Nucleus accumbens (tissue), 56 donors: ENCODE measurements around the gene ALG10B.
"Not testable (repeated sequence)": the region's sequence is repeated elsewhere in the genome, so short reads cannot be mapped to it uniquely, and the experiment has no call there.

Experiments
- DNase-seq, 56 donors: peaks; one replicate each; lab custom pipeline; 2025; lab: John Stamatoyannopoulos, UW

ALG10B gene, protein sequence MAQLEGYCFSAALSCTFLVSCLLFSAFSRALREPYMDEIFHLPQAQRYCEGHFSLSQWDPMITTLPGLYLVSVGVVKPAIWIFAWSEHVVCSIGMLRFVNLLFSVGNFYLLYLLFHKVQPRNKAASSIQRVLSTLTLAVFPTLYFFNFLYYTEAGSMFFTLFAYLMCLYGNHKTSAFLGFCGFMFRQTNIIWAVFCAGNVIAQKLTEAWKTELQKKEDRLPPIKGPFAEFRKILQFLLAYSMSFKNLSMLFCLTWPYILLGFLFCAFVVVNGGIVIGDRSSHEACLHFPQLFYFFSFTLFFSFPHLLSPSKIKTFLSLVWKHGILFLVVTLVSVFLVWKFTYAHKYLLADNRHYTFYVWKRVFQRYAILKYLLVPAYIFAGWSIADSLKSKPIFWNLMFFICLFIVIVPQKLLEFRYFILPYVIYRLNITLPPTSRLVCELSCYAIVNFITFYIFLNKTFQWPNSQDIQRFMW

DNA sequence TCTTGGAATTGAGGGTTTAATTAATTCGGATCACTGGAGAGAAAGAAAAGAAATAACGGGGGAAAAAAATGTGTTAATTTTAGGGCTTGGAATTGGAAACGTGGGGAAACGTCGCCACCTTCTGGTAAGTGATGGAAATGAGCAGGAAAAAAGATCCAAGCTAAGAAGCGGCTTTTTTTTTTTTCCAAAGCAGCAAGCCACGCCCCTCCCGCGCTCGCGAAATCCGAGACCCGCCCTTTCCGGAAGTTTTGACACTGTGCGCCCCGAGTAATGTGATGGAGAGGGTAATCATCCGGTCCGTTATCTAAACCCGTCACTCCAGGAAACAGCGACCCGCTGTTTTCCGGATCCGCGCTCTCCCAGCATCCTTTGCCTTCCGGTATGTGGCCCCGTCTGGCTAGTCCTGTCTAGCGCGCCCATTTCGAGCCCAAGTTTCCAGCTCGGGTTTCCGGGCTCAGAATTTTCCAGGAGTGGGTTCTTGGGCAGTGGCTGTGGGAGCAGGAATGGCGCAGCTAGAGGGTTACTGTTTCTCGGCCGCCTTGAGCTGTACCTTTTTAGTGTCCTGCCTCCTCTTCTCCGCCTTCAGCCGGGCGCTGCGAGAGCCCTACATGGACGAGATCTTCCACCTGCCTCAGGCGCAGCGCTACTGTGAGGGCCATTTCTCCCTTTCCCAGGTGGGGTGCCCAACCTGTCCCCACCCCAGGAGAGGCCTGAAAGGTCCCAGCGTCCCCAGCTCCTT, at the start of gene ALG10B:
Gene ALG10B (plus strand): TSS at position 384 of the 739 bp plus-strand sequence. CDS start 120 bp downstream, at position 504.
- DNase-seq, result peak; percentile 38 to 97 (median 92)

DNA sequence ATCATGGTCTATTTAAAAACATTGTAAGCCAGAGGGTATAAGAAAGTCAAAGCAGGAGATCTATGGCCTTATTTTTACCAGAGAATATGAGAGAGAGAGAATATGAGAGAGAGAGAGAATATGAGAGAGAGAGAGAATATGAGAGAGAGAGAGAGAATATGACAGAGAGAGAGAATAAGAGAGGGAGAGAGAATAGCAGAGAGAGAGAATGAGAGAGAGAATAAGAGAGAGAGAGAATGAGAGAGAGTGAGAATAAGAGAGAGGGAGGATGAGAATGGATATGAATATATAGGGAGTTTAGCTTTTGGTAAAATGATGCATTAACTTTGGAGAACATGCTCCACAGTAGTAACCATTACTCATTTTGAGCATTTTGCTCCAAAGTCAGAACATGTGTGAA, 48.0 kb upstream of the ALG10B start:
- no peak for DNase-seq

DNA sequence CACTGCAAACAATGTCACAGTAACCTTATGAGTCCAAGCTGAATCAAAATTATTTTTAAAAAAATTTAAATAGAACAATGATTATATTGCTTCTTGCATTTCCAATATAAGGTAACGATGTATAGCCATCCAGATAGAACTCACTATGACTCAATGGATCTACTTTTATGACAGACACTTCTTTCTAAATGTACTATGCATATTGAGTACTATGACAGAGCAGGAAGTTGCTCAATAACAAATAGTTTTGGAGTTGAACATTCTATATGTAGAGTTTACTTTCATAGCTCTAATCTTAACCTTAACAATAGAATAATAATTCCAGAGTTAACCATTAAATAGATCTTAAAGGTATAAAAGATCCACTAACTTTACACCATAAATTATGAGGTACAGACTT, 46.7 kb upstream of the ALG10B start:
- DNase-seq, result no peak

DNA sequence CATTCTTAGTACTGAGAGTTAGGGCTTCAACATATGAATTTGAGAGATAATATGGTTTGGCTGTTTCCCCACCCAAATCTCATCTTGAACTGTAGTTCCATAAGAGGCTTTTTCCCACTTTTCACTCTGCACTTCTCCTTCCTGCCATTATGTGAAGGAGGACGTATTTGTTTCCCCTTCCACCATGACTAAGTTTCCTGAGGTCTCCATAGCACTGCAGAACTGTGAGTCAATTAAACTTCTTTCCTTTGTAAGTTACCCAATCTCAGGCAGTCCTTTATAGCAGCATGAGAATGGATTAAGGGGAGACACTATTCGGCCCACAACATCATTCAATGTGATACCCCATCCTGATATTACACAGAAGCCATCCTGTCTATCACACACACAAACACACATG, 36.8 kb upstream of the ALG10B start:
- no peak for DNase-seq

DNA sequence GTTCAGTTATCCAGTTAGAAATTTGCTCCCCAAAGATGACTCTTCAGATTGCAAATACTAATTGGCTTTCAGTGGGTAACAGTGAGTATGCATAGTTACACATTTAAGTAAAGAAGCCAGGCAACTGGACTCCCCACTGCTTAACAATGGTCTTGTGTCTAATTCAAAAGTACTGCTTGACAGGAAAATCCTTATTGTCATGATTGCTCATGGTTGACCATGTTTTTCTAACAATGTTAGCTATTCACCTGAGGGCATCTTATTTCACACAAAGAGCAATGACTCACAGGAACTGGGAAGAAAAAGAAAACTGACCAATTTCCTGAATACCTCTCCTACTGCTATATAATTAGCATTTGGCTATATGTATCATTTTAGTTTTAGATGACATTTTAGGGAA, 33.7 kb upstream of the ALG10B start:
- DNase-seq, result no peak

DNA sequence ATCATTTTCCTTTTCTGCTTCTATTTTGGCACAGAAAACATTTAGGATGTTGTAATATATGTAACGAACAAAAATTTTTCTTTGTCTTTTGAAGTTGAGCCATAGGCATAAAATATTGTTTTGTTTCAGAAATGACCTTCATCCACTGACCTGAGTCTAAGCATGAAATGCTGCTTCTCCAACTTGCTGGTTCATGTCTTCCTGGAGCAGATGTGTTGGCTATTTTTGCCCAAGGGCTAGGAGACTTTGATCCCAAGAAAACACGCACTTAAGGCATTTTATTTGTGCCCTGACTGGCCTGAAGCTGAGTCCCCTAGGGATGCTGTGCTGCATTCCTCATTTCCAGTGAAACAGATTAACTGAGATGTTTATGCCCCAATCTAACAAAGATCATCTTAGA, 27.2 kb upstream of the ALG10B start:
- DNase-seq, result no peak

DNA sequence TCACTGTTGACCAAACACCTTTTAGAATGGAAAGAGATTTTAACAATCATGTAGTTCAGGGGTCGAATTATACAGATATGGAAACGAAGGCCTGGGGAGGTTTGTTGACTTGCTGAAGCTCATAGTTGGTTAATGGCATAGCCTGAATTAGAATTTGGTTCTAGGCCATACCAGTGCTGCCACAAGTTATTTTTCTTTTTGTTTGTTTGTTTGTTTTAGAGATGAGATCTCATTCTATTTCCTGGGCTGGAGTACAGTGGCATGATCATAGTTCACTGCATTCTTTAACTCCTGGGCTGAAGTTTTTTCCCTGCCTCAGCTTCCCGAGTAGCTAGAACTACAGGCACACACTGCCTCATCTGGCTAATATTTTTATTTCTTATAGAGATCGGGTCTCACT, 25.4 kb upstream of the ALG10B start:
- no peak for DNase-seq

DNA sequence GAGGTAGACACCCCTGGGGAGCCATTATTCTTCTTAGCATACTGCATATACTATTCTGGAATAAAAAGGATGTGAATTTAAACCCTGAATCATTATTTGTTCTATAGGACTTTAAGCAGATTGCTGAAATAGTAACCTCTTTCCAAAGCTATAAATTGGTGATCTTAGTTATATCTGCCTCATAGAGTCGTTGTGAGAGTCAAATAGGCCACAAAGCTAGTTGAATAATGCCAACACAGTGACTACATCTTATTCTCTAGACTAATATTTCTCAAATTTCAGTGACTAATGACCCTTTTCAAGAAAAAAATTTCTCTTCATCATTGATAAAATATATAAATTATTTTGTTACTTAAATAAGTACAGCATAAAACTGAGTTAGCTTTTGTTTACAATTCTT, 13.6 kb upstream of the ALG10B start:
- DNase-seq, result not testable (repeated sequence)

DNA sequence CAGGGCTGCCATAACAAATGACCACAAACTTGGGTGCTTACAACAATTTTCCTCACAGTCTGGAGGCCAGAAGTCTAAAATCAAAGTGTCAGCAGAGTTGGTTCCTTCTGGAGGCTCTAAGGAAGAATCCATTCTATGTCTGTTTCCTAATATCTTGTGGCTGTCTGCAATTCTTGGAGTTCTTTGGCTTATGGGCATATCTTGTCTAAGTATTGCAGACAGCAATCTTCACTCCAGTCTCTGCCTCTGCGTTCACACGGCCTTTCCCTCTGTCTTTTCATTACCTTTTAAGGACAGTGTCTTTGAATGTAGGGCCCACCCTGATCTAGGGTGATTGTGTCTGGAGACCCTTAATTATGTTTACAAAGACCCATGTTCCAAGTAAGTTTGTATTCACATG, 5.4 kb downstream of the ALG10B start:
- not testable (repeated sequence) for DNase-seq

DNA sequence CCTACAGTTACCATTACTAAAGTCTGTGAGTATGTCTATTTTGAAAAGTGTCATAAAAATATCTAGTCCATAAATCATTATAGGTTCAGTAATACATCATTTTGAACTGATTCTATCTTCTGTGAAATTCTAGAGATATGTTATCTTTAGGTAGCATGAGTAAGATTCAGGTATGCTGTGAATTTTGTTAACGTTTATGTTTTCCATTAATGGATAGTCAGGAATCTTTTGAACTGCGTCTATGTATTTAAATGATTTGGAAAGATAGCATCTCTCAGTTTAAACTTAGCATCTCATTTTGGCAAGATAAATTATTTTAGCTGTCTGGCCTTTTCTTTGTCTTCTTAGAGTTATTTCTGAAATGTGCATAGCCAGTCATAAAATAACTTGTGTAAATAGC, 8.3 kb downstream of the ALG10B start:
- no peak for DNase-seq

DNA sequence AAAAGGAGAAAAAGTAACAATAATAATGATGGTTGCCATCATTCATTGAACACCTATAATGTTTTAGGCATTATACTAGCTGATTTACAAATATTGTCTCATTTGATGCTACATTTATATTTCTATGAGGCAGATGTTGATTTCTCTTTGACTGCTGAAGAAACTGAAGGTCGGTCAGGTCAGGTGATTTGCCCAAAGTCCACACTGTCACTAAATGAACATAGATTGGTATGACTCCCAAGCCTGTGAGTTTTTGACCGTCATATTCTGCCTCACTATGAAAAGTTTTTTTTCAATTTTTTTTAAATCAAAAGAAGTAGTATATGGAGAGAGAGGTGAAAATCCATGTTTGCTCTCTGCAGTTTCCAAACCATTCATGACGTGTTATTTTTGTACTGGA, 10.8 kb downstream of the ALG10B start:
- no peak for DNase-seq

DNA sequence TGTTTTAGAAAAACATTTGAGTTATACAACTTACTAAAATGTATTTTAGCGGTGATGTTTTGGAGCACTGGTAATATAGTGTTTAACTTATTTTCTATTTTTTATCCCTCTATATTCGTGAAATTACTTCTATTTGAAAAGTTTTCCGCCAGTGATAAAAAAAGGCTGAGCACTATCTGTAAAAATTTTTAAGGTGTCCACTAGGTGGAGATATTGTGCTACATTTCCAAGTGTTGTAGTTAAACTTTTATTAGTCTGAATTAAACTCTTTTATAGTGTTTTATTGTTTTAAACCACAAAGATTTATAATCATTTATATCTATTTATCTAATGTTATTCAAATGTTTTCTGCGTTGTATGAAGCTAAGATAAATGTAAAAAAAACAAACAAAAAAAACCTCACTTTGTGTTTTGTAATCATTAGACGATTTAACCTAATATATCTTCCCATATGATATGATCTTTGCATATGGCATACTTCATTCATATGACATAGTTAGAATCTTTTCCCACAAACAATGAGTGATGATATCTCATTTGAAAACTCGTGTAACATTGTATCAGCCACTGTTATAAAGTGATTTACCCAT, 11.8 kb downstream of the ALG10B start:
- no peak for DNase-seq

DNA sequence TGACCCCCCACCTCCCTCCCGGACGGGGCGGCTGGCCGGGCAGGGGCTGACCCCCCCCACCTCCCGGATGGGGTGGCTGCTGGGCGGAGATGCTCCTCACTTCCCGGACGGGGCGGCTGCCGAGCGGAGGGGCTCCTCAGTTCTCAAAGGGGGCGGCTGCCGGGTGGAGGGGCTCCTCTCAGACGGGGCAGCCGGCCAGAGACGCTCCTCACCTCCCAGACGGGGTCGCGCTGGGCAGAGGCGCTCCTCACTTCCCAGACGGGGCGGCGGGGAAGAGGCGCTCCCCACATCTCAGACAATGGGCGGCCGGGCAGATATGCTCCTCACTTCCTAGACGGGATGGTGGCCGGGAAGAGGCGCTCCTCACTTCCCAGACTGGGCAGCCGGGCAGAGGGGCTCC, 13.8 kb downstream of the ALG10B start:
- DNase-seq, result not testable (repeated sequence)

DNA sequence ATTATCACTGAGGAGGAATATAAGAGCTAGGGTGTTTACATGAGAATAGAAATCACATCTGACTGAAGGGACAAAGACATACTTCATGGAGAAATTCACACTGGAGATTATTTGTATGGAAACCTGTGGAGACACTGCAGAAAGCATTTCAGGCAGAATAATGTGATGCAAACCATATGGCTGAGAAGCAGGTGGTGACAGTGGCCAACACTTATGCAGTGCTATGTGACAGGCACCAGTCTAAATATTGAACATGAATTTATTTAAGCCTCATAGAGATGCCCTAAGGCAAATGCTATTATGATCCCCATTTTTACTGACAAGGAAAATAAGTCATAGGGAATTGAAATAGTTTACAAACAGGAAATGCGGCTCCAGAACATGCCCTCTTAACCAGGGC, 16.2 kb downstream of the ALG10B start:
- no peak for DNase-seq

DNA sequence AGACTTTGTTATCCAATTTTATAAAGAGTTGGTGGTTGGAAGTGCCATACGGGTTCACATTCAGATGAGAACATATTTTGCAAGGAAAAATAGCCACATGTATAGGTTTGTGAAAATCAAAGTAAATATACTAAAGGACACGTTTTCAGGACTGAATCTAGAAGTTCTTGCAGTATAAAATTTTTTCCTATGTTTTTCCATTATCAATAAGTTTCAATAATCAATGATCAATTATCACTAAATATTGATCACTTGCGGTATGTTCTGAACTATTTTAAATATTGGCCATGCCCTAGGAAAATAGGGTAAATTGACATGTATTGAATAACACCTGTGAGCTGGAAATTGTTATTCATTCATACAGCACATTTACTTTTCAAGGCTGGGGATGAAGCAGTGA, 25.9 kb downstream of the ALG10B start:
- no peak for DNase-seq

DNA sequence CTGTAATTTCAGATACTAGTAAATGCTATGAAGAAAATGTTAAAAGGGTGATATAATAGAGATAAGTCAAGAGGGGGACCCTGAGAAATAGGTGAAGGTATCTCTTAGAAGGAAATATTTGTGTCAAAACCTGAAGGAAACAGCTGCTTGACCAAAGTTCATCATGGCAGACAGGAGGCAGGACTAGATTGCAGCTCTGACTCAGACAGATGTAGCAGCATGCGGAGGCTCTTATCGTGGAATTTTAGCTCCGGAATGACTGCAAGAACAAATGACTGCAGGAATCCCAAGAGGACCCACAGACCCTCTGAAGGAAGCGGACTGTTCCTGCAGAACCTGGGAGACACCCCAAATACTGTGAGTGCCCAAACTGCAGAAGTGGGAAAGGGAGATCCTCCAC, 26.7 kb downstream of the ALG10B start:
- not testable (repeated sequence) for DNase-seq

DNA sequence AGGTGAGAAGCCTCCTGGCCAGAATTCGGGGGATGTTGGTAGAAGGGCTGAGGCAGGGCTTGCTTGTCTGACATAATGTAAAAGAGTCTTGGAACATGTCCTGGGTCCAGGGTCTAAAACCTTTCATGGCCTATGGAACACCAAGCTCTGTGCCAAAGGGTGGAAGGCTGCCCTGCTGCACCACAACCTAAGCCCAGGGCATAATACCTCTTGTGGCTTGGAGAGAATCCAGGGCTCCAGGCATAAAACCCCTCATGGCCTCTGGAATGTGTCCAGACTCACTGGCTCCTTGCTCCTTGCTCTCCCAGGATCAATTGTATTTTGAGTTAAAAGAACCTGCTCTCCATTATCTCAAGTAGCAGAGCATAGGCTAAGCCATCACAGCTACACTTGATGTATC, 27.3 kb downstream of the ALG10B start:
- not testable (repeated sequence) for DNase-seq

DNA sequence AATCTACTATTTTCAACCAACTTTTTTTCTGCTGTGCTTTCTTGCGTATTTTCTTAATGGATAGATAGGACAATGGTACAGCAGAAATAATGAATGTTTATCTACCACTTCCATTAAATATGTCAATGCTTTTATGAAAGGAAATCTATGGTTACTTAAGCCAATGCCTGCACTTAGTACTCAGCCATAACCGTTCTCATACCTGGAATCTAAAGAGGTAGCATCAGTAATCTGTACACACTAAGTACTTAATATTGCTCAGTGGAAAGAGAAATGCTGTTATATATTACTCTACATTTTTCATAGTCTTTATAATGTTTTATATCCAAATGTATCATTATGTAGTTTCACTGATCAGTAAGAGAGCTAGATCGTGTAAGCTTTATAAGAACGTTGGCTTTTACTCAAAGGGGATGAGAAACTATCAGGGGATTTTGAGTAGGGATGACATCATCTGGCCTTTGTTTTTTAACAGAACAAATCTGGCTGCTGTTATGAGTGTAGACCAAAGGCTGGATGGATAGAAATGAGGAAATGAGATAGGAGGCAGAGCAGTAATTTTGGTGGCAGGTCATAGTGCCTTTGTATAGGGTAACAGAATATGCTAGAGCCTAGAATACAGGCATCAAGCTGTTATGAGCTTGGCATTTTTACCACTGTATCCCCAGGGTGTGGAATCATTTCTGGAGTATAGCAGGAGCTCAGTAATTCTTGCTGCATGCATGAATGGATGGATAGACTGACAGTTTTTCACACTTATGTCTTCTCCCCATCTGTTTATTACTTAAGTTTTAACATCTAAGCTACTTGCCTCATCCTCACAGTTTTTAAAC, 34.0 kb downstream of the ALG10B start:
- no peak for DNase-seq

DNA sequence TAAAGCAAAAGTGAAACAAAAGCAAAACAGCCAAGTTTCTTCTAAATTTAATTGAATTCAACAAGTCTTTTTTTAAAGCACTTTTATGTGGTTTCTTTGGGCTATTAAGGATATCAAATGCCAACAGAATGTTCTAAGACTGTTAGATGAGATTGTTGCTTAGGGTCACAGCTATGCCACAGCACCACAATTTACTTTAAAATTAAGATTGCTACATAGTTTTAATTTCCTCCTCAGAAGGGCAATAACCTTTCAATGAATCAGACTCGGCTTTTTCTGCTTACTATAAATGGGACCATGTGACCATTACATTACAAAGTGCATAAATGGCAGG, 34.6 kb downstream of the ALG10B start:
- DNase-seq, result not testable (repeated sequence)

DNA sequence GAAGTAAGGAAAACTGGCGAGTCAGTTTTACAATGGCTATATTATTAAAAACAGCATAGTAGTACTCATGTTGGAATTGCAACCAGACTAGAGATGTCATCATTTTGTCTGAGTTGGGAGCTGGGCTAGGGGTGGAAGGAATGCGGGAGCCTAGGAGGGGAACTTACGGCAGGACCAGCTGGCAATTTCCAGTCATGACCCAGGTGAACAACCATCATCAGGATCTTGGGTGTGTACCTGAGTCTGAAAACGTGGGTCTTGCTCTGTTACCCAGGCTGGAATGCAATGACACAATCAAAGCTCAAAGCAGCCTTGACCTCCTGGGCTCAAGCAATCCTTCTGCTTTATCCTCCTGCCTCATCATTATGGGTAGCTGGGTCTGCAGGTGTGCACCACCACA, 50.9 kb downstream of the ALG10B start:
- no peak for DNase-seq

DNA sequence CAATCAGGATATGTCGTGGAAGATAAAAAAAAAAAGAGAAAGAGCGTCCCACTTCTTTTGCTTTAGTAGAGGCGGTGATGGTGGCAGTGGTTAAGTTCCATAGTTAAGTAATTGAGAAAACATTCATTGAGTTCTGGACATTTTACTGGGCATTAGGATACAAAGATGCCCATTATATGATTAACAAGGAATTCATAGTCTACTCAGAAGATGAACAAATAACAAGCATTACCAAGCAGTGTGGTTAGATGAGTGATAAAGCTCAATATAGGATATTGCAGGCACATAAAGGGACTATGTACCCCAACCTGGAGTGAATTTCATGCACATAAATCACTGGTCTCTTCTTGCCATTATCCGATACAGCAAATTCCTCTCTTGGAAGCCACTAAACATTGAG, 53.7 kb downstream of the ALG10B start:
- no peak for DNase-seq
